GM08714 (cell line): Measurements from ENCODE around the gene DNAH14.
"Not testable (repeated sequence)": the region's sequence is repeated elsewhere in the genome, so short reads cannot be mapped to it uniquely, and the experiment has no call there.

Experiments used
- H3K4me3 ChIP-seq: fragments of 200-500 bp; sonication (Bioruptor generic); 2 replicates; pipeline ENCODE4 v1.5.1; 2014; ENCODE audit warnings: mild to moderate bottlenecking, low read length, inconsistent platforms
- ZNF274 ChIP-seq: IDR thresholded peaks from 2 replicates; pipeline ENCODE4 v1.6.1; 2012; ENCODE audit warnings: mild to moderate bottlenecking, low read depth, low read length

The DNAH14 gene

DNA sequence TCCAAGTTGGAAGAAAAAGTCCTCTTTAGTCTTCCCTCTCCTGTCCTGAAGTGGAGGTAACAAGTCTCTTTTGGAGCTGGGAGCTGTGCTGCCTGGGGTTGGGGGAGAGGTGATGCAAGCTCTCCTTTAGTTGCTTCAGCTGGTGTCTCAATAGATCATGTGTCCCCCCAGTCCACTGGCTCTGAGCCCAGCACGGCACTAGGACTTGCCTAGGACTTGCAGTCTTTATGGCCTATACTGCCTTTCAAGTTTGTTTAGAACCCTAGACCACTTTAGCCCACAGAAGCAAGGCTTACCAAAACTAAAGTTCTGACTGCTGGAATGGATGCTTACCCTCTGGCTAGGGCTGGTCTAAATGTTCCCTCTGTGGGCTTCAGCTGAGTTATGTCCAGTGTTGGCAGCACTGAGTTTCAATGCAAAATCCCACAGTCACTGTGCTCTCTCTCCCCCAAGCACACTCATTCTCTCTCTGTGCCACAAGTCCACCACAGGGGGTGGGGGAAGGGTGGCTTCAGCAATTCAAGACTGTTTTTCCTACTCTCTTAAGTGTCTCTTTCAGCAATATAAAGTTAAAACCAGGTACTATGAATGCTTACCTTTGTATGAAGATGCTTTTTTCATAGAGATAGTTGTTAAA, 185.0 kb downstream of the DNAH14 start:
- H3K4me3 ChIP-seq = no peak overlapping the region
- TF ChIP-seq ZNF274 = no peak

DNA sequence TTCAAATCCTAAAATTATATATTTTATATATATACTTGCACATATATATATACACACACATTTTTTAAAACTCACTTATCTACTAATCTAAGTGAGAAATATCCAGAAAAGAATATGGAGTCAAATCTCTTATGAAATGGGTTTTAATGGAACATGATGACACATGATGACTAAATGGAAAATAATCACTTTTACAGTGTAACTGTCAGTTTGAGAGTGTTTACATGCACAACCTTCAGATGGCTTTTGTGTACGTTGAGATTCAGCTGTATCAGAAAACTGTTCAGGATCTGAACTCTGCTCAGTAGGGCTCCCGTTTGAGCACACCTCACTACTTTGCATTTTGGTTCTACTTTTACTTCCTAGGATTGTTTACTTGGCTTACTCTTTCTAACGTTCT, 189.8 kb downstream of the DNAH14 start:
- H3K4me3 ChIP-seq = no peak overlapping the region
- no peak for TF ChIP-seq ZNF274

DNA sequence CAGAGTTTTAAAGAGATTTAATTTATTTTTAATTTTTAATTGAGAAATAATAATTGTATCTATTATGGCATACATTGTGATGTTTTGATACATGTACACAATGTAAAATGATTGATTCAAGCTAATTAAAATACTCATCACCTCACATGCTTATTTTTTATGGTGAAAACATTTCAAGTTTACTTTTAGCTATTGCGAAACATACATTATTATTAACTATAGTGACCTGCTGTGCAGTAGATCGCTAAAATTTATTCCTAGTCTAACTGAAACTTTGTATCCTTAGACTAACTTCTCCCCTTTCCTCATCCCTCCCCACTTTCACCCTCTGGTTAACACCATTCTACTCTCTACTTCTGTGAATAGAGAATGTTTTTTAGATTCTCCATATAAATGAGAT, 191.6 kb downstream of the DNAH14 start:
- no peak overlapping the region for H3K4me3 ChIP-seq

DNA sequence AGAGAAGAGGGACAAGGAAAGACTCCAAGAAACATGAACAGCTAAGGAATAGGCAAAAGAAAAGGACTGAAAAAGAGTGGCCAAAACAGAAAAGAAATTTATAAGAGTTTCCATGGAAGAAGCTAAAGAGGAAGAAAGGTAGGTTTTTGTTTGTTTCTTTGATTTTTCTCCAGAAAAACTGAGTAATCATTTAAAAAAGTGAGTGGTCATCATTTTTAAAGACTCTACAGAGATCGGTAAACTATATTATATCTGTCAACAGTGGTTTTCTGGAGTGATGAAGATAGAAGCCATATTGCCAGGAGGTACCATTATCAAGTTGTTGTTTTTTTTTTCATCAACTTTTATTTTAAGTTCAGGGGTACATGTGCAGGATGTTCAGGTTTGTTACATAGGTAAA, 202.4 kb downstream of the DNAH14 start:
- no peak for TF ChIP-seq ZNF274
- H3K4me3 ChIP-seq = no peak overlapping the region

More for the DNA sequence above, 191.6 kb downstream of the DNAH14 start:
- no peak for TF ChIP-seq ZNF274

DNA sequence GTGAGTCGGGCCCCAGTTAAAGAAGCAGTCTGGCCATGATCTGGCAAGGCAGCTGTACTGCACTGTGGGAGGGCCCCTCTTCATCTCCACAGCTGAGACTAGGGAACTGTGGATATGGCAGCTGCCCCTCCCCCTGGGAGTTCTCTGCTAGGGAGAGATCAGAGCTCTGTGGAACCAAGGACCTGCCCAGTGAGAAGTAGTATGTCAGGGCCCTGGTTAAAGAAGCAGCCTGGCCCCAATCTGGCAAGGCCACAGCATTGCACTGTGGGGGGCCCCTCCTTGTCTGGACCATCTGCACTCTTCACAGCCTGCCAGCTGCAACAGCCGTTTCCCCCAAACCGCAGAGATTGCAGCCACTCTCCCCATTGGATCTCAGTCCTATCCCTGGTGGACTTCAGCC, 208.5 kb downstream of the DNAH14 start:
- H3K4me3 ChIP-seq = no peak overlapping the region
- TF ChIP-seq ZNF274 = no peak

DNA sequence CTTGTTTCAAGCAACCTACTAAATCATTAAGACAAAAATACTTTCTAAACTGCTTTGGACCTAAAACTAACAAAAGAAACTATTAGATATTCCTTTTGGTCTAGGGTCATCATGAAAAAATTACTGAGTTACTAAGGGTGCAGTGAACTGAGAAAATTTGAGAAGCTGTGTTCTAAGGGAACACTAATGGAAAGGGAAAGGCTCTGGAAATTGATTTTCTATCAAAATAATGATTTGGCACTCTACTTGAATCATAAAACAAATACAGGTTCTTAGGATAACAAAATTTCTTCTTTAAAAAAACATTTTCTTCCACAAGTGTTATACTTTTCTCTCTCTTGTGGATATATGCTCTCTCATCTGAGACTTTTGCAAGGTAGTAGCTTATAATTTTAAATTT, 213.5 kb downstream of the DNAH14 start:
- TF ChIP-seq ZNF274 = no peak
- H3K4me3 ChIP-seq = no peak overlapping the region

DNA sequence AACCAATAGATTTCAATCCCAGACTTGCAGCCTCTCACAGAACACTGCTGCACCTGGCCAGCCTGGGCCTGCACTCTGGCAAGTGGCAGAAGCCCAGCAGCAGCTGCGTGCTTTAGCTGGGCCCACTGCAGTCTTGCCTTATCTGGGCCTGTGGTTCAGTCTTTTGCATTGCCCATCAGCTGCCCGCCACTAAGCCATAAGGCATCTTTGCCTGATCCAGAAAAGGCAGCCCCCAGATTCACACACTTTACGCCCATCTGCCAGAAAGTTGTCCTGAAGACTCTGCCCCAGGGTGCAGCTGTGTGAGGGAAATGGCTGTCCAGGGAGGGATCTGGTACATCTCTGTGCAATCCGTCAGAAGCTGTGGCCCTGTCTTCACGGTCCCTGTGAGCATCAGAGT, 217.0 kb downstream of the DNAH14 start:
- H3K4me3 ChIP-seq = no peak overlapping the region
- TF ChIP-seq ZNF274 = no peak

DNA sequence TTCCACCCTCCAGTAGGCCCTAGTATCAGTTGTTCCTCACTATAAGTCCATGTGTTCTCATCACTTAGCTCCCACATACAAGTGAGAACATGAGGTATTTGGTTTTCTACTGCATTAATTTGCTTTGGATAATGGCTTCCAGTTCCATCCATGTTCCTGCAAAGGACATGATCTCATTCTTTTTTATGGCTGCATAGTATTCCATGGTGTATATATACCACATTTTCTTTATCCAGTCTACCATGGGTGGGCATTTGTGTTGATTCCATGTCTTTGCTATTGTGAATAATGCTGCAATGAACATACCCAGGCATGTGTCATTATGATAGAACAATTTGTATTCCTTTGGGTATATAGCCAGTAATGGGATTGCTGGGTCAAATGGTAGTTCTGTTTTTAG, 218.3 kb downstream of the DNAH14 start:
- H3K4me3 ChIP-seq = not testable (repeated sequence)

DNA sequence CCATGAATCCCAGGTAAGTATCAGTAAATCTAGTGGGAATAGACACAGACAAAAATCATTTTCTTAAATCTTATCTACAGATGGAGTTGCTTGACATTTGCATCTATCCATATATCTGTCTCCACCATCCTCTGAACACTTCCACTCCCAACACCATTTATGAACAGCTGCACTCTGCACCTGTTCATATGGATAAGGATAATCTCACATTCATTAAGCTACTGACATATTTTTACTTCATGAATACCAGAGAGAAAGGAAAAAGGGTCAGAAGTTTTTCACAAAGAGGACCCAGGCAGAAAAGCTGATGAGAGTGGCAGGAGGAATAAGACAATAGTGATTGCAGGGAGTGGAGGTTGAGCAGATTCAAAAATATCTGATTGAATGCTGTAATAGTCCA, 222.6 kb downstream of the DNAH14 start:
- no peak overlapping the region for H3K4me3 ChIP-seq
- TF ChIP-seq ZNF274 = no peak

DNA sequence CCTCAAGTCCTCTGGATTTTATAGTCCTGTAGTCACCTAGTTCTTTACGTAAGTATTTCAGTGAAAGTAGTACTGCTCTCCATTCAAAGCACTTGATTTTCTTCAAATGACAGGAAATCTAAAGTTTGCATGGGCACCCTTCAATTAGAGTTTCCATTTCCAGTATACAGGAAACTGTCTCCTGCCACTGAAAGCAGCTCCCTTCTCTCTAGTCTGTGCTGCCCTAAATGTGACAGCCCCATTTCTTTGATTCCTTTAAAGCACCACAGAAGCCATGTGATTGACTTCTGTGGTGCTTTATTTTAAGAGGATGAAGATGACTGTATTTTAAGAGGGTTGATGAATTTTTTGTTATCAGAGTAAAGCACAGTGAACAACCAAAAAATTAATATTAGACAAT, 226.1 kb downstream of the DNAH14 start:
- no peak for TF ChIP-seq ZNF274
- H3K4me3 ChIP-seq = no peak overlapping the region

DNA sequence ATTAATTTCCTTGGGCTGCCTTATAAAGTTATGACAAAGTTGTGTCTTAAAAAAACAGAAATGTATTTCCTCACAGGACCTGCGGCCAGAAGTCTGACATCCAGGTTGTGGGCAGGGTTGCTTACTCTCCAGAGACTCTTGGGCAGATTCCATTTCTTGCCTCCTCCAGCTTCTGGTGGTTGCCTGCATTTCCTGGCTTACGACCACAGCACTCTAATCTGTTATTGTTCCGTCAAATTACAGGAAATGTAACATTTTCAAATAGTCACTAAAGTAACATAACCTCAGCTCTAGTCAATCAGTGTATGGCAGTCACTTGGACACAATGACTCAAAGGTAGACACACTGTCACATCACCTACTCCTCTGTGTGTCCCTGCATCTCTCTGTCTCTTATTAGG, 226.8 kb downstream of the DNAH14 start:
- H3K4me3 ChIP-seq = no peak overlapping the region
- no peak for TF ChIP-seq ZNF274

DNA sequence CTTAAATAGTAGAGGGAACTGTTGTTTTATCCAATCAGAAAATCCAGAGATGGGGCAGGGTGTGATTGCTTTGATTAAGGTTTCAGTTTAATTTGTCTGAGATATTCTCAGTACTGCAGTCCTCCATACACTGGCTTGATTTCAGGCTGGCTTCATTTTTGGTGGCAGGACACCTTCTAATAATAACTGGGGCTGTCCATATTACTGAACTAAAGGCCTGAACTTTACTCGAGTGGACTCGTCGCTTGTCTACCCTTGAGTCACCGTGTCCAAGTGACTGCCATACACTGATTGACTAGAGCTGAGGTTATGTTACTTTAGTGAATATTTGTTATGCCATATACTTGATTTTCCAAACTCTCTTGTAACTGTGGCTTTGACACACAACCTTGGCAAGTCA, 228.8 kb downstream of the DNAH14 start:
- TF ChIP-seq ZNF274 = no peak
- no peak overlapping the region for H3K4me3 ChIP-seq

DNA sequence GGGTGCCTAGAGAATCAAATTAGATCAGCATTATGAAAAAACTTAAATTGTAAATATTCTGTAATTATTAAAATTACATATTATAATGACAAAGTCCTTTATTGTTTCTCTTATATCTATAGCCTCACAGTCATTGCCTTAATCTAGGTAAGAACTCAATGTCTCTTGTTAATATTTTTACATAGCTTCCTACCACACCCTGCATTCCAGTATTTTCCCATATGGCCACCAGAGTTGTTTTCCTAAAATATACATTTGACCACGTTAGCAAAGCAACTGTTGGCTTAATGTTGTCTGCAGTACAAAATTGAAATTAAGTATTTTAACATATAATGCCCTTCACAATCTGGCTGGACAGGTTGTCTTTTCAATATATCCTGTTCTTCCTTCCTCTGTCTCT, 230.3 kb downstream of the DNAH14 start:
- no peak for TF ChIP-seq ZNF274

DNA sequence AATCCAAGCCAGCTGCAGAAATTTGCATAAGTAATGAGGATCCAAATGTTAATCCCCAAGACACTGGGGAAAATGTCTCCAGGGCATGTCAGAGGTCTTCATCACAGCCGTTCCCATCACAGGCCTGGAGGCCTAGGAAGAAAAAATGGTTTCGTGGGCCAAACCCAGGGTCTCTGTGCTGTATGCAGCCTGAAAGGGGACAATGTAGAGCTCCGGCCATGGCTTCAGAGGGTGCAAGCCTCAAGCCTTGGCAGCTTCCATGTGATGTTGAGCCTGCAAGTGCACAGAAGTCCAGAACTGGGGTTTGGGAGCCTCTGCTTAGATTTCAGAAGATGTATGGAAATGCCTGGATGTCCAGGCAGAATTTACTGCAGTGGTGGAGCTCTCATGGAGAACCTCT, 247.9 kb downstream of the DNAH14 start:
- H3K4me3 ChIP-seq = not testable (repeated sequence)

More for the DNA sequence above, 230.3 kb downstream of the DNAH14 start:
- no peak overlapping the region for H3K4me3 ChIP-seq

DNA sequence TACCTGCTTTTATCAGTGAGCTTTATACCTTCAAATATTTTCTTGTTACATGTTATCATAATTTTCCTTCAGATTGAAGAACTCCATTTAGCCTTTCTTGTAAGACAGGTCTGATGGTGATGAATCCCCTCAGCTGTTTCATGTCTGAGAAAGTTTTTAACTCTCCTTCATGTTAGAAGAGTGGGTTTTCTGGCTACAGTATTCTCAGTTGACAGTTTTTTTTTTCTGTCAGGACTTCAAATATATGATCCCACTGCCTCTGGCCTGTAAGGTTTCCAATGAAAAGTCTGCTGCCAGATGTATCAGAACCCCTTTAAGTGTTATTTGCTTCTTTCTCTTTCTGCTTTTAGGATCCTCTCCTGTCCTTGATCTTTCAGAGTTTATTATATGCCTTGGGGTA, 250.2 kb downstream of the DNAH14 start:
- no peak for TF ChIP-seq ZNF274
- no peak overlapping the region for H3K4me3 ChIP-seq

DNA sequence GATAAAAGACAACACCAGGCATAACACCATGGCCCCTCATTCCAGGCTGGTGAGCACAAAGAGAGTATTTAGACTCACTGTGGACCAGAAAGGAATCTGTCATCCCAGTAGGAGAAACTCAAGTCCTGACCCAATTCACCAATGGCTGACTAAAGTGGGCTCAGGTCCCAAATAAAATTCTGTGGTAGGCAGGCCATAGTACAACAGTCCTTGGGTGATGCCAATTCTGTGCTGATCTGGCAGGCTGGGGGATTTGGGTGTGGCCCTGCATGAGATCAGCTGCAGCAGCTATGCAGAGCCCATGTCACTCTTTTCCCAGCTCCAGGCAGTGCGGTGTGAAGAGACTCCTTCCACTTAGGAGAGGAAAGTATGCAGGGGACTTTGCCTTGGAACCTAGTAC, 253.2 kb downstream of the DNAH14 start:
- no peak for TF ChIP-seq ZNF274
- no peak overlapping the region for H3K4me3 ChIP-seq

DNA sequence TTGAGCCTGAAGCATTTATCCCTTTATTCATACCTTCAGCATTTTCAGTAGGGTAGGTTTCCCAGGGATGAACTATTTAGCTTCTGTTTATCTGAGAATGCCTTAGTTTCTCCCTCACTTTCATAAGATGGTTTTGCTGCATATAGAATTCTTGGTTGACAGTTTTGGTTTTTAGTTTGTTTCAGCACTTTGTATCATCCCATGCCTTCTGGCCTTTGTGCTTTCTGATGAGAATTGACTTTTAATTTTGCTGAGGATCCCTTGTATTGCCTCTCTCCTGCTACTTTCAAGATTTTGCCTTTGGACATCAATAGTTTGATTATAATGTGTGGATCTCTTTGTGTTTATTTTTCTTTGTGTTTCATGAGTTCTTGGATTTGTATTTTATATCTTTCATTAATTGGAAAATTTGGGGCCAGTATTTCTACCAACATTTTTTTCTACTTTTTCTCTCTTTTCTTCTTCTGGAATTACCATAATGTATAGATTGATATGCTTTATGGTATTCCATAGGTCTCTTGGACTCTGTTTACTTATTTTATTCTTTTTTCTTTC, 261.8 kb downstream of the DNAH14 start:
- no peak for TF ChIP-seq ZNF274

More for the DNA sequence above, 261.8 kb downstream of the DNAH14 start:
- no peak overlapping the region for H3K4me3 ChIP-seq
